Activated naive CD8-positive, alpha-beta T cell treated with anti-CD3 and anti-CD28 coated beads, Interleukin-2, amount 50 U/mL, for 24 hours (primary cell): ENCODE results near the gene SPATS1.

Experiments used
- ATAC-seq: fragments of 150-1000 bp; cut with Tn5 transposase; one replicate; pipeline ENCODE4 v1.10.0; 2021
- DNase-seq: peaks from one replicate; pipeline ENCODE4 v3.0.0; 2021
- H3K27ac Mint-ChIP-seq: one replicate; pipeline ENCODE4 v1.8.0; 2021; ENCODE audit warnings: mild to moderate bottlenecking, mixed read lengths
- H3K27me3 Mint-ChIP-seq: one replicate; pipeline ENCODE4 v1.8.0; 2021; ENCODE audit warnings: mixed read lengths
- H3K36me3 Mint-ChIP-seq: one replicate; pipeline ENCODE4 v1.8.0; 2021; ENCODE audit warnings: low read depth, mixed read lengths
- H3K4me1 Mint-ChIP-seq: one replicate; pipeline ENCODE4 v1.8.0; 2021; ENCODE audit warnings: mixed read lengths
- H3K4me3 Mint-ChIP-seq: one replicate; pipeline ENCODE4 v1.8.0; 2021; ENCODE audit warnings: mild to moderate bottlenecking, moderate library complexity, mixed read lengths
- H3K9me3 Mint-ChIP-seq: one replicate; pipeline ENCODE4 v1.8.0; 2021; ENCODE audit warnings: mixed read lengths

The SPATS1 gene

DNA sequence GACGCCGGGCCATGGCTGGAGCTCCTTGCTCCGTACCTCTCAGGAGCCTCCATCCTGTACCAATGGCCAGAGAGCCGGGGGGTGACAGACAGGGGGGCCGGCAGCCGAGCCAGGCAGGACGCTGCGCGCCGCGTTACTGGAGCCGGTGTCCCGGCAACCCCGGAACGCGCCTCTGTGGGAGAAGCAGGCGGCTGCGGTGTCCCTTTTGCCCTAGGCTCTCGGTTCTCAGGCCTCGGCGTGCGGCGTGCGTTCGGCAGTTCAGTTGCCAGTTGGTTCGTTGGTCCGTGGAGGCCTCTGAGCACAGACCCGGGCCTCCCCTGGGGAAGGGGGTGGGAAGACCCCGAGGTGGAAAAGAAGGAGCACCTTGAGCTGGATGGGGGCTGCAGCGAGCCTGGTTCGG lies at the start of gene SPATS1:
TSS of gene SPATS1 (plus strand) at position 162 of the 400 bp plus-strand sequence. CDS start 446 bp downstream, outside the sequence.
- Mint-ChIP-seq H3K4me3 (no peak within 1 kb of the TSS), H3K36me3 (no peaks in the 10 kb centered on the region), H3K4me1 (peaks cover 3% of the 10 kb centered on the region), H3K27ac (no peak within 1 kb of the TSS), H3K27me3 (peaks cover 46% of the 10 kb centered on the region), H3K9me3 (no peaks in the 10 kb centered on the region)
- DNase-seq (no peak), ATAC-seq (no peak)

DNA sequence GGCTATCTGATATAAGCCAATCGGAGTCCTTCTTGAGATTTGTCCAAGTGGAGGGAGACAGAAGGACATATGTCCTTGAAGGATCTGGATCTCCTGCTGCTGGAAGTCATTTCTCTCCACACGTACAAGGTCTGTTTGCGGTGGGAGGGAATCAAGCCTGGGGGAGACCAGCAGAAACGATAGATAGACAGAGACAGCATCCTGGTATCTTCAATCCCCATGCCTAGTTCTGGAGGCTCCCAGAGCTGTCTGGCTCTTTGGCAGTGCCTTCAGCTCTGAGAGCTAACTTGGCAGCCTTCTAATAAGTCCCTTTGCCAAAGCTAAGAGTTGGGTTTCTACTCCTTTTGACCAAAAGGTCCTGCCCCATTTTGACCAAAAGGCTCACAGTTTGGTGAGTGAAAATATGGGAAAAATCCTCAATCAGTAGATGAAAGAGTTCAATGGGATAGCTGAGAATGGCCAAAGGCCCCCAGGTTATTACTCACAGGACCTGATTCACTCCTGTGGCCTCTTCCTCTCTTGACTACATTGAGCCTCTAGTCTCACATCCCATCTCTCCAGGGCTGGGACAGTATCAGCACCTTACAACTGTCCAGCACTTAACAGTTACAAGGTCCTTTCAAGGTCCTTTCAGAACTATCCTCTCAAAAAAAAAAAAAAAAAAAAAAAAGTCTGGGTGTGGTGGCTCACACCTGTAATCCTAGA lies 49.6 kb upstream of the SPATS1 start:
- Mint-ChIP-seq H3K27me3 (peaks cover 70% of the 10 kb centered on the region), H3K4me3 (no peak overlapping the region), H3K27ac (no peak overlapping the region), H3K4me1 (peaks cover 2% of the 10 kb centered on the region), H3K9me3 (no peaks in the 10 kb centered on the region), H3K36me3 (no peaks in the 10 kb centered on the region)
- ATAC-seq: no peak
- DNase-seq: no peak

- Mint-ChIP-seq H3K27me3 (peaks cover 58% of the 10 kb centered on the region), H3K27ac (no peak overlapping the region), H3K4me3 (no peak overlapping the region), H3K36me3 (peaks cover 5% of the 10 kb centered on the region), H3K4me1 (peaks cover 5% of the 10 kb centered on the region), H3K9me3 (no peaks in the 10 kb centered on the region)
- ATAC-seq: no peak
- DNase-seq: no peak
Observed at GRCh38 chr6:44294832-44295791, 47.3 kb upstream of the SPATS1 start.

DNA sequence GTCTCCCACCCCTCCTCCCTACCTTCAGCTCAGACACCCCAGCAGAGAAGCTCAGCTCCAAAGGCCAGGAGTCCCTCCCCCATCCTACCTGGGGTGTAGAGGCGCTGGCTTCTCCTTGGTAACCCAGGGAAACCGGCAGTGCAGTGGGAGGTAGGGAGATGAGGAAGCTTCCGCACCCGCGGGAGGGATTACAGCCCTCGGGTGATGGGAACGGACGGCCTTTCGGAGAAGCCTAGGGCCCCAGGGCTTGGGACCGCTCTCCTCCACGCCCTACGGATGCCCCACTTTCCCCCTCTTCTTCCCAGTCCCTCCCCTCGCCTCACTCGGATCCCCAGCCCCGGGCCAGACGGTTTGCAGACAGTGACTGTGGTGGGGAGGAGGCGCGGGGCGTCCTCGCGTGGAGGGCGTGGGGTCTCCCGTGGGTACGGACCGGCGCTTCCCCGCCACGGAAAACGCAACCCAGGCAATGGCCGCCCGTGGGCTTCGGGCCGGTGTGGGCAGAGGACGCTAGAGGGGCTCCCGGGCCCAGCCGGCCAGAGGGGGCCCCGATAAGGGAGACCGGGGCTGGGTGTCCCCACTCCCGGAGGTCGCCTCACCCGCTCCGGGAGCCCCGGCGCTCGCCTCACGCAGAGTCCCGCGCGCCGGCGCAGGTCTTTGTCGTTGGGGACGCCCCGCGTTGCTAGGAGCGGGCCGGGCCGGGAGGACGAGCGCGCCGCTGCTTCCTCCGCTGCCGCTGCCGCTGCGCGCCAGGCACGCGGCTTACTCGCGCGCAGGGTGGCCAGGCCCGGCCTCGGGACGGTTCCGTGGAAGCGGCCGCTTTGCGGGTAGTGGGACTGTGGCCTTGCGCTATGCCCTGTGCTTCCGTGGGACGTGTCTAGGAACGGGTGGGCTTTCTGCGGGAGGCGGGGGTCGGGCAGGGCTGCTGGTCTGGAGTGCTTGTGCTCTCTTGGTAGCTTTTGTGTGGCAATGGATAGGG lies 45.1 kb upstream of the SPATS1 start:
- H3K27me3 Mint-ChIP-seq: peaks cover 39% of the 10 kb centered on the region
- ATAC-seq (peak; percentile 63), DNase-seq (peak; percentile 64)
- peaks cover 5% of the 10 kb centered on the region for H3K4me1 Mint-ChIP-seq
- peaks cover 17% of the 10 kb centered on the region for H3K36me3 Mint-ChIP-seq
- H3K27ac Mint-ChIP-seq: no peak overlapping the region
- no peaks in the 10 kb centered on the region for H3K9me3 Mint-ChIP-seq
- H3K4me3 Mint-ChIP-seq: peak overlapping the region; percentile 26

DNA sequence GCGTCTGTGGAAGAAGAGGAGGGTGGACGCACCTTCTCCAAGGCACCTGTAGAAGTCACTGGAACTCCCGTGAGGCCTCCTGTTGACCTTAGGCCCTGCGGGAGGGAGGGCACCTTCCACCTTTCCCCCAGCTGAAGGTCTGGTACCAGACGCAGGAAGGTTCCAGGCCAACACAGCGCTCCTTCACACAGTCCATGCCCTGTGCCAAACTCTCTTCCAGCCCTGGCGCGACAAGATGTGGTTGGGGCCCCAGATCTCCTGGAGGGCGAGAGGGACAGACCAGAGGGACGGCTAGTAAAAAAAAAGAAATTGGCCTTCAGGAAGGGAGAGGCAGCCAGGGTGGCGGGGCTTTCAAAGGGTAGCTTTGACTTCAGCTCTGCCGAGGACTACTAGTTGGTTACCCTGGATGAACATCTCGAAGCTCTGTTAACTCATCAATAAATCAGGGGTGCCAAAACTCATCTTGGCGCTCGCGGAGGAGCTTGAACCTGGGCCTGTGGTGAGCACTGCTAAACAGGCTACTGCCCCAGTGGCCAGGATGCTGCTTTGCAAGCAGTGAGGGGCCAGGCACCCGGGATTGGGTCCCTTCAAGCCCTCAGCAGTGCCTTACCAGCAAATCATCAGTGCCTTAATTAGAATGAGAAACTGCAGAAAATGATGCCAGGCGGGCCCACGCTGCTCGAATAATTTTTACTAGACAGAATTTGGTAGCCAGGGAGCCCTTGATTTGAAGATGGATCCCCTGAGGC lies 44.2 kb upstream of the SPATS1 start:
- Mint-ChIP-seq H3K27me3 (peaks cover 32% of the 10 kb centered on the region), H3K4me3 (peak overlapping the region; percentile 26), H3K9me3 (no peaks in the 10 kb centered on the region), H3K36me3 (peaks cover 17% of the 10 kb centered on the region), H3K27ac (no peak overlapping the region), H3K4me1 (peaks cover 5% of the 10 kb centered on the region)
- no peak for DNase-seq
- ATAC-seq: peak; percentile 3

DNA sequence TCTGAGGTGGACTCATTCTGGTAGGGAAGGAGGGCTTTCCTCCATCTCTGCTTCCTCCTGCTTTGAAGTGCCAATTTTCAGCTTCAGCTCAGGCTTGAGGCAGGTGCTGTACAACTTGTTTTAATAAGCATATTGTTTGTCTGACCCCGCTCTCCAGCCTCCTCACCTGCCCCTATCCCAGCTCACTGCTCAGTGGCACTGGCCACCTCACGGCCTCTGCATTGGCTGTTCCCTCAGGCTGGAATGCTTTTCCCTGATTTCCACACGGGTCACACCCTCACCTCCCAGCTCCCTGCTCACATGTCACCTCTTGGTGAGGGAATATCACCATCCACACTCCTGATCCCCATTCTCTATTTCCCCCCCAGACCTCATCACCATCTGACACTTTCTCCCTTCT lies 43.6 kb upstream of the SPATS1 start:
- H3K27ac Mint-ChIP-seq: peak overlapping the region; percentile 14
- DNase-seq (no peak), ATAC-seq (no peak)
- H3K4me3 Mint-ChIP-seq: no peak overlapping the region
- peaks cover 5% of the 10 kb centered on the region for H3K4me1 Mint-ChIP-seq
- peaks cover 17% of the 10 kb centered on the region for H3K36me3 Mint-ChIP-seq
- H3K9me3 Mint-ChIP-seq: no peaks in the 10 kb centered on the region
- H3K27me3 Mint-ChIP-seq: peaks cover 27% of the 10 kb centered on the region

GRCh38 chr6:44300292-44300823 lies 42.1 kb upstream of the SPATS1 start:
- Mint-ChIP-seq H3K4me3 (no peak overlapping the region), H3K9me3 (no peaks in the 10 kb centered on the region), H3K36me3 (peaks cover 18% of the 10 kb centered on the region), H3K4me1 (peaks cover 5% of the 10 kb centered on the region), H3K27ac (no peak overlapping the region), H3K27me3 (peaks cover 17% of the 10 kb centered on the region)
- ATAC-seq (no peak), DNase-seq (no peak)

GRCh38 chr6:44301106-44301505 lies 41.3 kb upstream of the SPATS1 start:
- Mint-ChIP-seq H3K27me3 (peaks cover 12% of the 10 kb centered on the region), H3K9me3 (no peaks in the 10 kb centered on the region), H3K36me3 (peaks cover 21% of the 10 kb centered on the region), H3K4me3 (no peak overlapping the region), H3K4me1 (peaks cover 5% of the 10 kb centered on the region), H3K27ac (no peak overlapping the region)
- DNase-seq (no peak), ATAC-seq (no peak)

GRCh38 chr6:44301782-44302564 lies 40.5 kb upstream of the SPATS1 start:
- Mint-ChIP-seq H3K4me3 (no peak overlapping the region), H3K27me3 (peaks cover 5% of the 10 kb centered on the region), H3K27ac (no peak overlapping the region), H3K4me1 (peaks cover 5% of the 10 kb centered on the region), H3K9me3 (no peaks in the 10 kb centered on the region), H3K36me3 (peaks cover 21% of the 10 kb centered on the region)
- no peak for ATAC-seq
- DNase-seq: no peak

- Mint-ChIP-seq H3K27ac (no peak overlapping the region), H3K4me3 (no peak overlapping the region), H3K4me1 (peaks cover 3% of the 10 kb centered on the region), H3K9me3 (no peaks in the 10 kb centered on the region), H3K36me3 (peaks cover 23% of the 10 kb centered on the region), H3K27me3 (peaks cover under 1% of the 10 kb centered on the region)
- ATAC-seq: no peak
- no peak for DNase-seq
Observed at GRCh38 chr6:44302856-44303255, 39.6 kb upstream of the SPATS1 start.

DNA sequence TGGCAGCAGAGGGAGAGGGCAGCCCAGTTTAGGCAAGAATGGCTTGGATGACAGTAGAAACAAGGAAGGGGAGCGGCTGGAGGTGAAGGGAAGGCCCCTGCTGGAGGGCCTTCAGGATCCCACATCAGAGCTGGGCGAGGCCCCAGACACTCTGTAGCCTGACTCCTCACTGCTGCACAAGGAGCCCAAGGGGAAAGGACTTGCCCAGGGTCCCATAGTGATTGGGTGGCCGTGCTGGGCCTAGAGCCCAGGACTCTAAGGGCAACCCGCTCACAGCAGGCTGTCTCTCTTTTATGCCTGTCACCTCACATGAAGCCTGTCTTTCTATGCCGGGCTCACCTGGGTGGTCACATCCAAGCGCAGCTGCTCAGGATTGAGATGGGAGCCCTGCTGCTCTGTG lies 38.6 kb upstream of the SPATS1 start:
- Mint-ChIP-seq H3K4me1 (no peaks in the 10 kb centered on the region), H3K27ac (no peak overlapping the region), H3K9me3 (no peaks in the 10 kb centered on the region), H3K27me3 (no peaks in the 10 kb centered on the region), H3K4me3 (no peak overlapping the region), H3K36me3 (peaks cover 28% of the 10 kb centered on the region)
- DNase-seq (no peak), ATAC-seq (no peak)

- H3K9me3 Mint-ChIP-seq: no peaks in the 10 kb centered on the region
- H3K4me1 Mint-ChIP-seq: no peaks in the 10 kb centered on the region
- ATAC-seq: peak; percentile 31
- H3K4me3 Mint-ChIP-seq: no peak overlapping the region
- H3K36me3 Mint-ChIP-seq: peaks cover 28% of the 10 kb centered on the region
- H3K27ac Mint-ChIP-seq: no peak overlapping the region
- DNase-seq: peak; percentile 45
- no peaks in the 10 kb centered on the region for H3K27me3 Mint-ChIP-seq
Observed at GRCh38 chr6:44304282-44305199, 37.9 kb upstream of the SPATS1 start.
